Measurements from ENCODE around the gene MRPS22. TPM values are rescaled to one million over a fixed set of nuclear protein-coding genes. Genes with fewer than 3 reads are reported as not detected.

MRPS22 gene
- total and polyA plus RNA-seq, 2 of the 8 experiments (the other 6 are each of a cell fraction or from before 2014, with no cell fraction given) = 28.3 to 45.8 TPM

GRCh38 chr3:139389552-139390368, 45.9 kb downstream of the MRPS22 start, which contains the start of gene COPB2 (continued):
- TF ChIP-seq CHD7 (IDR thresholded peaks at IDR 0.05; ENCODE audit: insufficient replicate concordance, low read length) (no peak), SIN3A (conservative IDR thresholded peaks at IDR 0.05 in 1 of 2, IDR thresholded peaks at IDR 0.05 in 1 of 2; ENCODE audit: low read depth in 1 of 2, low read length in 2 of 2) (peak; percentile 67 to 86), SIX5 (IDR thresholded peaks at IDR 0.05; ENCODE audit: low read depth, low read length) (no peak), POLR2A (IDR thresholded peaks at IDR 0.05; ENCODE audit: control extremely low read depth in 1 of 2, low read depth in 2 of 2, low read length in 2 of 2) (peak; percentile 64 to 89; a peak in 2 of 3 replicates), RBBP5 (IDR thresholded peaks at IDR 0.05; ENCODE audit: borderline replicate concordance, low read depth, low read length) (no peak; the same call in 1 of the 2 replicates), CEBPB (IDR thresholded peaks at IDR 0.05; ENCODE audit: low read depth, low read length) (no peak)
- TF ChIP-seq, protein P1, sequence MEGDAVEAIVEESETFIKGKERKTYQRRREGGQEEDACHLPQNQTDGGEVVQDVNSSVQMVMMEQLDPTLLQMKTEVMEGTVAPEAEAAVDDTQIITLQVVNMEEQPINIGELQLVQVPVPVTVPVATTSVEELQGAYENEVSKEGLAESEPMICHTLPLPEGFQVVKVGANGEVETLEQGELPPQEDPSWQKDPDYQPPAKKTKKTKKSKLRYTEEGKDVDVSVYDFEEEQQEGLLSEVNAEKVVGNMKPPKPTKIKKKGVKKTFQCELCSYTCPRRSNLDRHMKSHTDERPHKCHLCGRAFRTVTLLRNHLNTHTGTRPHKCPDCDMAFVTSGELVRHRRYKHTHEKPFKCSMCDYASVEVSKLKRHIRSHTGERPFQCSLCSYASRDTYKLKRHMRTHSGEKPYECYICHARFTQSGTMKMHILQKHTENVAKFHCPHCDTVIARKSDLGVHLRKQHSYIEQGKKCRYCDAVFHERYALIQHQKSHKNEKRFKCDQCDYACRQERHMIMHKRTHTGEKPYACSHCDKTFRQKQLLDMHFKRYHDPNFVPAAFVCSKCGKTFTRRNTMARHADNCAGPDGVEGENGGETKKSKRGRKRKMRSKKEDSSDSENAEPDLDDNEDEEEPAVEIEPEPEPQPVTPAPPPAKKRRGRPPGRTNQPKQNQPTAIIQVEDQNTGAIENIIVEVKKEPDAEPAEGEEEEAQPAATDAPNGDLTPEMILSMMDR (IDR thresholded peaks at IDR 0.05; ENCODE audit: control extremely low read depth in 1 of 3, insufficient read depth in 1 of 3, low read depth in 1 of 3, low read length in 3 of 3) = no peak

Data from H1 (cell line).